GM23248 (cell line): ENCODE data around the gene TRIM62. TPM values are rescaled to one million over a fixed set of nuclear protein-coding genes. Genes with fewer than 3 reads are reported as not detected.

Source experiments
- DNase-seq: peaks from one replicate; pipeline ENCODE4 v3.0.0-alpha.2; 2015
- H2AFZ ChIP-seq: fragments of 200-600 bp; sonication (generic); 2 replicates; pipeline ENCODE4 v1.6.1; 2016; ENCODE audit warnings: antibody characterized with exemption
- H3F3A ChIP-seq: fragments of 200-600 bp; sonication (generic); 2 replicates; pipeline ENCODE4 v1.6.1; 2016; ENCODE audit warnings: mild to moderate bottlenecking, antibody characterized with exemption, mixed run types; ENCODE audit not compliant: insufficient read depth
- H3K27ac ChIP-seq: fragments of 200-600 bp; sonication (generic); 2 replicates; pipeline ENCODE4 v1.5.1; 2016; ENCODE audit warnings: mild to moderate bottlenecking
- H3K27me3 ChIP-seq: fragments of 200-600 bp; sonication (generic); replicated peaks from 2 replicates; pipeline ENCODE4 v1.6.1; 2016; ENCODE audit warnings: mild to moderate bottlenecking; ENCODE audit not compliant: insufficient read depth
- H3K36me3 ChIP-seq: fragments of 200-600 bp; sonication (generic); 2 replicates; pipeline ENCODE4 v1.6.1; 2016; ENCODE audit warnings: low read depth, mild to moderate bottlenecking
- H3K4me1 ChIP-seq: fragments of 200-600 bp; sonication (generic); 2 replicates; pipeline ENCODE4 v1.6.1; 2016; ENCODE audit warnings: mild to moderate bottlenecking; ENCODE audit not compliant: insufficient read depth
- H3K4me2 ChIP-seq: fragments of 200-600 bp; sonication (generic); one replicate; pipeline ENCODE4 v1.6.1; 2016; ENCODE audit warnings: mild to moderate bottlenecking; ENCODE audit not compliant: unreplicated experiment
- H3K4me3 ChIP-seq: fragments of 200-600 bp; sonication (generic); 2 replicates; pipeline ENCODE4 v1.5.1; 2016; ENCODE audit warnings: mild to moderate bottlenecking
- H3K79me2 ChIP-seq: fragments of 200-600 bp; sonication (generic); 2 replicates; pipeline ENCODE4 v1.6.1; 2016; ENCODE audit warnings: mild to moderate bottlenecking; ENCODE audit not compliant: insufficient read depth
- H3K9ac ChIP-seq: fragments of 200-600 bp; sonication (generic); 2 replicates; pipeline ENCODE4 v1.6.1; 2016; ENCODE audit warnings: mild to moderate bottlenecking
- H3K9me2 ChIP-seq: fragments of 200-600 bp; sonication (generic); 2 replicates; pipeline ENCODE4 v1.6.1; 2016; ENCODE audit warnings: mixed run types, mild to moderate bottlenecking, moderate library complexity; ENCODE audit not compliant: insufficient read depth
- H3K9me3 ChIP-seq: fragments of 200-600 bp; sonication (generic); one replicate; pipeline ENCODE4 v1.6.1; 2017; ENCODE audit warnings: low read depth
- H4K20me1 ChIP-seq: fragments of 200-600 bp; sonication (generic); 2 replicates; pipeline ENCODE4 v1.6.0; 2016; ENCODE audit not compliant: insufficient read depth
- EZH2 ChIP-seq: fragments of 200-600 bp; sonication (generic); IDR thresholded peaks from 2 replicates; pipeline ENCODE4 v1.6.1; 2018; ENCODE audit warnings: antibody characterized with exemption, mild to moderate bottlenecking; ENCODE audit not compliant: insufficient read depth, poor library complexity, severe bottlenecking
- EZH2phosphoT487 ChIP-seq: fragments of 200-600 bp; sonication (generic); IDR thresholded peaks from 2 replicates; pipeline ENCODE4 v1.6.1; 2018; ENCODE audit warnings: antibody characterized with exemption, moderate library complexity, mild to moderate bottlenecking, low read depth; ENCODE audit not compliant: insufficient read depth
- WGBS, 2 experiments: methylation state at CpG; one replicate each; pipeline ENCODE4 v1.1.6; 2015 to 2017; ENCODE audit warnings: low lambda C conversion rate in 2 of 2, low coverage in 1 of 2; ENCODE audit errors: missing lambda C conversion rate in 2 of 2; 5-methylcytosine and 5-hydroxymethylcytosine counted together
- in situ Hi-C: fragments of 300-500 bp; cut with MboI; formaldehyde crosslinking; loops from 2 replicates; pipeline ENCODE4 v1.15.0; 2020
- polyA plus RNA-seq: library from polyadenylated mRNA; unstranded; fragments of >200 nt; fragmentation: Nextera tagmentation; extraction: Ambion mirVana; gene quantifications from 2 replicates; pipeline ENCODE4 v1.2.1, GENCODE V29; 2016
- total RNA-seq: library from RNA; depleted of rRNA; stranded (reverse); fragments of >200 nt; shearing (Covaris generic); gene quantifications from 2 replicates; pipeline ENCODE4 v1.2.3, GENCODE V29; 2014

The TRIM62 gene
- total and polyA plus RNA-seq, 2 experiments from 2014 or later: 2.0 to 2.6 TPM

GRCh38 chr1:33158366-33158765, 23.5 kb downstream of the TRIM62 start:
- Histone ChIP-seq H3K27ac (no peak overlapping the region), H3K9me2 (no peaks in the 10 kb centered on the region), H3K27me3 (no peaks in the 10 kb centered on the region), H3F3A (no peaks in the 10 kb centered on the region), H4K20me1 (no peaks in the 10 kb centered on the region), H3K36me3 (no peaks in the 10 kb centered on the region), H3K79me2 (no peaks in the 10 kb centered on the region), H2AFZ (no peak overlapping the region), H3K4me2 (no peak overlapping the region), H3K4me3 (no peak overlapping the region), H3K4me1 (no peaks in the 10 kb centered on the region), H3K9ac (no peak overlapping the region), H3K9me3 (no peaks in the 10 kb centered on the region)
- no peak for TF ChIP-seq EZH2
- no peak for TF ChIP-seq EZH2phosphoT487
- in situ Hi-C loops: no loop called here
- WGBS, 2 experiments: 85 to 92% methylated on average over 3 of the region's 3 CpGs
- DNase-seq: no peak

GRCh38 chr1:33157131-33157530, 24.7 kb downstream of the TRIM62 start:
- no peaks in the 10 kb centered on the region for H3K27me3 ChIP-seq
- TF ChIP-seq EZH2: no peak
- TF ChIP-seq EZH2phosphoT487: no peak
- H3K79me2 ChIP-seq: no peaks in the 10 kb centered on the region
- no peak overlapping the region for H3K9ac ChIP-seq
- H3K4me3 ChIP-seq: no peak overlapping the region
- H3K27ac ChIP-seq: no peak overlapping the region
- 92 to 95% methylated on average over 4 of the region's 4 CpGs for WGBS, 2 experiments
- H3K9me2 ChIP-seq: no peaks in the 10 kb centered on the region
- no peaks in the 10 kb centered on the region for H4K20me1 ChIP-seq
- H3K9me3 ChIP-seq: no peaks in the 10 kb centered on the region
- in situ Hi-C loops: no loop called here
- H3K4me1 ChIP-seq: no peaks in the 10 kb centered on the region
- no peak overlapping the region for H3K4me2 ChIP-seq
- H3K36me3 ChIP-seq: no peaks in the 10 kb centered on the region
- H3F3A ChIP-seq: no peaks in the 10 kb centered on the region
- H2AFZ ChIP-seq: no peak overlapping the region
- no peak for DNase-seq

- 84 to 87% methylated on average over 4 of the region's 4 CpGs for WGBS, 2 experiments
- H3K27ac ChIP-seq: no peak overlapping the region
- no peaks in the 10 kb centered on the region for H3K79me2 ChIP-seq
- no peaks in the 10 kb centered on the region for H3K27me3 ChIP-seq
- no peaks in the 10 kb centered on the region for H3K9me3 ChIP-seq
- H3K9me2 ChIP-seq: no peaks in the 10 kb centered on the region
- H3K4me2 ChIP-seq: no peak overlapping the region
- no peak overlapping the region for H2AFZ ChIP-seq
- no peaks in the 10 kb centered on the region for H3F3A ChIP-seq
- H4K20me1 ChIP-seq: no peaks in the 10 kb centered on the region
- DNase-seq: no peak
- no peaks in the 10 kb centered on the region for H3K36me3 ChIP-seq
- no peak for TF ChIP-seq EZH2
- no peak for TF ChIP-seq EZH2phosphoT487
- no peaks in the 10 kb centered on the region for H3K4me1 ChIP-seq
- no peak overlapping the region for H3K9ac ChIP-seq
- in situ Hi-C loops: no loop called here
- no peak overlapping the region for H3K4me3 ChIP-seq
Observed at GRCh38 chr1:33155877-33156538, 25.8 kb downstream of the TRIM62 start.

GRCh38 chr1:33153650-33154049, 28.2 kb downstream of the TRIM62 start:
- no peak for DNase-seq
- H3K27me3 ChIP-seq: no peaks in the 10 kb centered on the region
- no peaks in the 10 kb centered on the region for H3K9me2 ChIP-seq
- no peaks in the 10 kb centered on the region for H3K79me2 ChIP-seq
- no peak overlapping the region for H3K4me3 ChIP-seq
- H3K36me3 ChIP-seq: no peaks in the 10 kb centered on the region
- H3K9me3 ChIP-seq: no peaks in the 10 kb centered on the region
- H3K4me1 ChIP-seq: no peaks in the 10 kb centered on the region
- H3F3A ChIP-seq: no peaks in the 10 kb centered on the region
- TF ChIP-seq EZH2: no peak
- no peak for TF ChIP-seq EZH2phosphoT487
- no peaks in the 10 kb centered on the region for H4K20me1 ChIP-seq
- H2AFZ ChIP-seq: no peak overlapping the region
- 81 to 82% methylated on average over 2 of the region's 2 CpGs for WGBS, 2 experiments
- in situ Hi-C loops: no loop called here
- no peak overlapping the region for H3K4me2 ChIP-seq
- no peak overlapping the region for H3K9ac ChIP-seq
- no peak overlapping the region for H3K27ac ChIP-seq
